ENCODE results near the gene XG. TPM values are rescaled to one million over a fixed set of nuclear protein-coding genes. Genes with fewer than 3 reads are reported as not detected.

Gene XG
- polyA plus RNA-seq, 4 donors = 0.13 to 0.15 TPM; not detected in 2

Other genes with a start within 250 kb of the XG start
- gene CD99, start 60.7 kb upstream of the XG start, polyA plus RNA-seq = 100 to 1,000 TPM; 101 to 307 (median 183) TPM
- 10 to 100 TPM in 1 of 4 donors, 1 to 10 TPM in 3; 1.6 to 12.5 (median 4.3) TPM for gene GYG2, start 76.9 kb downstream of the XG start, polyA plus RNA-seq
- 10 to 100 TPM; 12.3 to 39.6 (median 15.5) TPM for gene ARSD, start 177.3 kb downstream of the XG start, polyA plus RNA-seq

All from small intestine (tissue), 4 donors.